ENCODE results near the gene SNPH. TPM values are rescaled to one million over a fixed set of nuclear protein-coding genes. Genes with fewer than 3 reads are reported as not detected.
"Not testable (repeated sequence)": the region's sequence is repeated elsewhere in the genome, so short reads cannot be mapped to it uniquely, and the experiment has no call there.

SNPH gene, protein sequence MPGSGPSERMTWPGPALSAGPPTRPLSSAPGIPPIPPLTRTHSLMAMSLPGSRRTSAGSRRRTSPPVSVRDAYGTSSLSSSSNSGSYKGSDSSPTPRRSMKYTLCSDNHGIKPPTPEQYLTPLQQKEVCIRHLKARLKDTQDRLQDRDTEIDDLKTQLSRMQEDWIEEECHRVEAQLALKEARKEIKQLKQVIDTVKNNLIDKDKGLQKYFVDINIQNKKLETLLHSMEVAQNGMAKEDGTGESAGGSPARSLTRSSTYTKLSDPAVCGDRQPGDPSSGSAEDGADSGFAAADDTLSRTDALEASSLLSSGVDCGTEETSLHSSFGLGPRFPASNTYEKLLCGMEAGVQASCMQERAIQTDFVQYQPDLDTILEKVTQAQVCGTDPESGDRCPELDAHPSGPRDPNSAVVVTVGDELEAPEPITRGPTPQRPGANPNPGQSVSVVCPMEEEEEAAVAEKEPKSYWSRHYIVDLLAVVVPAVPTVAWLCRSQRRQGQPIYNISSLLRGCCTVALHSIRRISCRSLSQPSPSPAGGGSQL
- polyA plus RNA-seq, result 2.3 TPM
- long read RNA-seq, donor 1, full-length matches to known transcripts, result 1 of 1 reads
- long read RNA-seq, donor 1, partial matches to known transcripts, result 0 of 1 reads
- long read RNA-seq, donor 1, other reads (novel, unspliced or antisense), result 0 of 1 reads
- long read RNA-seq, donor 2, full-length matches to known transcripts, result 2 of 453 reads
- long read RNA-seq, donor 2, partial matches to known transcripts, result 144 of 453 reads
- long read RNA-seq, donor 2, other reads (novel, unspliced or antisense), result 307 of 453 reads
- long read RNA-seq, donor 3, result 0 reads
- long read RNA-seq, donor 4, result 0 reads
- long read RNA-seq, donor 5, result 0 reads
- long read RNA-seq, donor 6, result 0 reads
- long read RNA-seq, donor 7, result 0 reads
- long read RNA-seq, donor 8, result 0 reads
- long read RNA-seq, donor 9, result 0 reads
- long read RNA-seq, donor 10, result 0 reads
- long read RNA-seq, donor 11, result 0 reads

DNA sequence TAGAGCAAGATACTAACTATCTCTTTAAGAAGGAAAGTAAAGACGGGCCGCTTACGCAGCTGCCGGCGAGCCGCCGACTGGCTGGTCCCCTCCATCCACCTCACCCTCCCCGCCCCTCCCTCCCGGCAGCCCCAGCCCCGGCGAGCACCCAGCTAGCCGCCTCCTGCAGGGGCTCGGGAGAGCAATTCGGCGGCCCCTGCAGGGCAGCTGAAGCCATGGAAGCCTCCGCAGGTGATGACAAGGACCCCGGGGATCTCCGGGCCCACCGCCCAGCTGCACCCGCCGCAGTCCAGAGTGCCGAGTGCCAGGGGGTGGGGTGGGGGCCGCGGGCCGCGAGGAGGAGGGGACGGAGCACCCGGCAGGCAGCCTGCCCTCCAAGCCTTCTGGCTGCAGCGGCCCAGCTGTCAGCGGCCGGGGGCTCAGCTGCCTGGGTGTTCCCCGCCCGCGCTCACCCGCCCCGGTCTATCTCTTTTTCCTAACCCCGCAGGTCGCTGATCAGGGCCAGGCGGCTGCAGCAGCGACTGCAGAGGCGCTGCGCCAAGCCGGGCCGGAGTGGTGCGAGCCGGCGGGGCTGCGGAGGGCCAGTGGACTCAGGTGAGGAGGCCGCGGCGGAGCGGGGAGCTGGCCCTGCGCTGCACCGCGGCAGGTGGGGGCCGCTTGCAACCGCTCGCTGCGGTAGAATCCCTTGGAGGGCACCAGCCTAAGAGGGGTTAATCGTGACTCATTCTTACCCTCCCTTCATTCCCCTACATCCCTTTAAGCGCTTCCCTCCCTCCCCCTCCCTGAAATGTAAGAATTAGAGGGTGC is at the start of gene SNPH:
Gene SNPH (plus strand): TSS at position 128 of the 807 bp plus-strand sequence. CDS start 29,946 bp downstream, outside the sequence.
- WGBS (ENCODE audit: insufficient coverage, low lambda C conversion rate), result no CpG with 5 or more reads among the region's 61 CpGs
- no peaks in the 10 kb centered on the region for H3K27me3 ChIP-seq (ENCODE audit: control insufficient read depth, insufficient read depth, low read length)

DNA sequence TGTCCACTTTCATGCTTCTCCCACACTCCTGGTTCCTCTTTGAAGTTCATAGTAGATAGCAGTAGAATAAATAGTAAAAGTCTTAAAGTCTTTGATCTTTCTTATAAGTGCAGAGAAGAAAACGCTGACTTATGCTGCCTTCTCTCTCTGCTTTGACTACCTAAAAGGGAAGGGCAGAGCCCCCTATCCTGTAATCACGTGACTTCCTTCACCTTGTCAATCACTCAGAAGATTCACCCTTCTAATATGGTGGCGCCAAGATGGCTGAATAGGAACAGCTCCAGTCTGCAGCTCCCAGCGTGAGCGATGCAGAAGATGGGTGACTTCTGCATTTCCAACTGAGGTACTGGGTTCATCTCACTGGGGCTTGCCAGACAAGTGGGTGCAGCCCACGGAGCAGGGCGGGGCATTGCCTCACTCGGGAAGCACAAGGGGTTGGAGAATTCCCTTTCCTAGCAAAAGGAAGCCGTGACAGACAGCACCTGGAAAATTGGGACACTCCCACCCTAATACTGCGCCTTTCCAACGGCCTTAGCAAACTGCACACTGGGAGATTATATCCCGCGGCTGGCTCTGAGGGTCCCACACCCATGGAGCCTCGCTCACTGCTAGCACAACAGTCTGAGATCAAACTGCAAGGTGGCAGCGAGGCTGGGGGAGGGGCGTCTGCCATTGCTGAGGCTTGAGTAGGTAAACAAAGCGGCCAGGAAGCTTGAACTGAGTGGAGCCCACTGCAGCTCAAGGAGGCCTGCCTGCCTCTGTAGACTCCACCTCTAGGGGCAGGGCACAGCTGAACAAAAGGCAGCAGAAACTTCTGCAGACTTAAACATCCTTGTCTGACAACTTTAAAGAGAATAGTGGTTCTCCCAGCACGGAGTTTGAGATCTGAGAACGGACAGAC is 49.3 kb upstream of the SNPH start:
- H3K27ac ChIP-seq (ENCODE audit: low read length); H3K4me3 ChIP-seq (ENCODE audit: low read length); H3K9me3 ChIP-seq (ENCODE audit: control insufficient read depth, low read depth, low read length); DNase-seq; H3K27me3 ChIP-seq (ENCODE audit: control insufficient read depth, insufficient read depth, low read length); H3K36me3 ChIP-seq (ENCODE audit: control insufficient read depth, insufficient read depth, low read length); H3K4me1 ChIP-seq (ENCODE audit: control insufficient read depth, insufficient read depth, low read length): not testable (repeated sequence)
- WGBS (ENCODE audit: insufficient coverage, low lambda C conversion rate), result no CpG with 5 or more reads among the region's 19 CpGs

More for the DNA sequence above, at the start of gene SNPH:
- H3K36me3 ChIP-seq (ENCODE audit: control insufficient read depth, insufficient read depth, low read length), result no peaks in the 10 kb centered on the region
- no peaks in the 10 kb centered on the region for H3K9me3 ChIP-seq (ENCODE audit: control insufficient read depth, low read depth, low read length)
- peak within 1 kb of the TSS; percentile 45 for H3K4me3 ChIP-seq (ENCODE audit: low read length)
- no peak within 1 kb of the TSS for H3K27ac ChIP-seq (ENCODE audit: low read length)
- DNase-seq, result peak; percentile 35 to 66
- no peaks in the 10 kb centered on the region for H3K4me1 ChIP-seq (ENCODE audit: control insufficient read depth, insufficient read depth, low read length)

DNA sequence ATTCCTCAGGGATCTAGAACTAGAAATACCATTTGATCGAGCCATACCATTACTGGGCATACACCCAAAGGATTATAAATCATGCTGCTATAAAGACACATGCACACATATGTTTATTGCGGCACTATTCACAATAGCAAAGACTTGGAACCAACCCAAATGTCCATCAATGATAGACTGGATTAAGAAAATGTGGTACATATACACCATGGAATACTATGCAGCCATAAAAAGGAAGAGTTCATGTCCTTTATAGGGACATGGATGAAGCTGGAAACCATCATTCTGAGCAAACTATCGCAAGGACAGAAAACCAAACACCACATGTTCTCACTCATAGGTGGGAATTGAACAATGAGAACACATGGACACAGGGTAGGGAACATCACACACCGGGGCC is 43.3 kb upstream of the SNPH start:
- DNase-seq; H3K4me3 ChIP-seq (ENCODE audit: low read length); H3K36me3 ChIP-seq (ENCODE audit: control insufficient read depth, insufficient read depth, low read length); H3K9me3 ChIP-seq (ENCODE audit: control insufficient read depth, low read depth, low read length); H3K4me1 ChIP-seq (ENCODE audit: control insufficient read depth, insufficient read depth, low read length); H3K27ac ChIP-seq (ENCODE audit: low read length): not testable (repeated sequence)
- peaks cover 18% of the 10 kb centered on the region for H3K27me3 ChIP-seq (ENCODE audit: control insufficient read depth, insufficient read depth, low read length)
- no CpG with 5 or more reads among the region's 4 CpGs for WGBS (ENCODE audit: insufficient coverage, low lambda C conversion rate)

DNA sequence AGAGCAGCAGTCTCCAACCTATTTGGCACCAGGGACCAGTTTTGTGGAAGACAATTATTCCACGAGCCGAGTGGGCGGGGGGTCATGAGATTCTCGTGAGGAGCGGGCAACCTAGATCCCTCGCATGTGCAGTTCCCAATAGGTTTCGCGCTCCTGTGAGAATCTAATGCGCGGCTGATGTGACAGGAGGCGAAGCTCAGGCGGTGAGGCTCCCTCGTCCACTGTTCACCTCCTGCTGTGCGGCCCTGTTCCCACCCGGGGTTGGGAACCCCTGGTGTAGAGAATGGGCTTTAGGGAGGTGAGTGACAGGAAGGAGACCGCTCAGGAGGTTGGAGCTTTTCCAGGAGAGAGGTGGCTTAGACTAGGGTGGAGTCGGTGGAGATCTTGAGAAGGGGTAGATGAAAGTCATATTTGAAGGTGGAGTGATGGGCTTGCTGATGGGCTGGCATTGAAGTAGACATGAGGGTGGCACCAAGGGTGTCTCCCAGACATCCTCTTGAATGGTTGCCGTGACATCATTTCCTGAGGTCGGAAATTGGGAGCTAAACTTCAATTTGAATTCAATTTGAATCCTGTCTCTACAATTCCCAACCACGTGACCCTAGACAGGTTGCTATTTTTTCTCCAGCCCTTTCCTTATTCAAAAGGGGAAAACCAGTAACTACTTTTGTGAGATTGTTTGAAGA is 41.7 kb upstream of the SNPH start:
- H3K4me3 ChIP-seq (ENCODE audit: low read length), result no peak overlapping the region
- DNase-seq, result no peak
- H3K36me3 ChIP-seq (ENCODE audit: control insufficient read depth, insufficient read depth, low read length), result no peaks in the 10 kb centered on the region
- no peaks in the 10 kb centered on the region for H3K9me3 ChIP-seq (ENCODE audit: control insufficient read depth, low read depth, low read length)
- no peak overlapping the region for H3K27ac ChIP-seq (ENCODE audit: low read length)
- H3K4me1 ChIP-seq (ENCODE audit: control insufficient read depth, insufficient read depth, low read length), result peaks cover 10% of the 10 kb centered on the region
- WGBS (ENCODE audit: insufficient coverage, low lambda C conversion rate), result 80% methylated on average over 1 of the region's 20 CpGs
- H3K27me3 ChIP-seq (ENCODE audit: control insufficient read depth, insufficient read depth, low read length), result peaks cover 26% of the 10 kb centered on the region

DNA sequence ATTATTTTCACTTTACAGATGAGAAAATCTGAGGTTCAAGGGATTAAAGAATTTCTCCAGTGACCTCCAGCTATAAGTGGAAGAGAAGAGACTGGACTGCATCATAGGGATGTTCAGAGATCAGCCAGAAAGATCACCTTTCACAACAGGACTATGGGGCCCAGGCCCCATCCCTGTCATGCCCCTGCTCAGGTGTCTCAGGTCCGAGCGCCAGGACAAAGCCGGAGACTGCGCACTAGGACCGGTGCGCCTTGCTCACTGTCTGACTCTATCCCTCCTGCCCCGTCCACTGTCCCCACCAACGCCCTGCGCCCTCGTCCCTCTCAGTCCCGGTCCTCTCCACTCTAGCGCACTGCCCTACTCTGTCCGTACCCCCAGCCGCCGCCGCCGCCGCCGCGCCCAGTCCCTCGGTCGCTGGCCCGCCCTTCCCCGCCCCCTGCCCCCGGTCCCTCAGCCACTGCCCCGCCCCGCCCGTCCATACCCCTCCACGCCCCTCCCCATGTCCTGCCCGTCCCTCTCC is 40.8 kb upstream of the SNPH start:
- peak overlapping the region; percentile 19 for H3K4me3 ChIP-seq (ENCODE audit: low read length)

DNA sequence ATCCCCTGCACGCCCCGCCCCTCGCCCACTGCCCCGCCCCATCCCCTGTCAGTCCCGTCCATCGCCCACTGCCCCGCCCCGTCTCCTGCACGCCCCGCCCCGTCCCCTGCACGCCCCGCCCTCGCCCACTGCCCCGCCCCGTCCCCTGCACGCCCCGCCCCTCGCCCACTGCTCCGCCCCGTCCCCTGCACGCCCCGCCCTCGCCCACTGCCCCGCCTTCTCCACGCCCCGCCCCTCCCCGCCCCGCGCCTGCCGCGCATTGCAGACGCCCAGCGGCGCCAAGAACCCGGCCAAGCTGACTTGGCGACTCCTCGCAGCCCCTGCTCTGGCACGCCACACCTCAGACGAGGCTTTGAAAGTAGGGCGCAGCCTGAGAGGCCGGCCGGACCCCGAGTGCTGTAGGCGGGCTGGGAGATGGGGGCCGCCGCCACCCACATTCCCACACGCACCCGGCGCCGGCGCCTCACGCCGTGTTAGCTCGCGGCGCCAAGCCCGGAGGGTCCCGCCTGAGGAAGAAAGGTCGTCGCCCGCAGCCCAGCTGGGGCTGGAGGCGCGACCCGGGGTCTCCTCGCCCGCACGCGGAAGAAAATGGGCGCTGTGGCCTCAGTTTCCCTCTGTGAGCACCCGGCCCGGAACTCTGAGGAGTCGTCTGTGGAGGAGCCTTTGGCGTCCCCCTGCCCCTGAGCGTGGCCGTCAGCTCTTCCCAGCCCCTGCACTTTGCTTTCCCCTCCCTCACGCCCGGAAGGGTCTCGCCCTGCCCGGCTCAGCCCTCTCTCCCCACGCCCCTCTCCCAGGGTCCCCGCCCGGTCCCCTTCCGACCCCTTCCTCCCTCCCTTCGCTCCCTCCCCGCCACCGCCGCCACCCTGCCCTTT is 40.1 kb upstream of the SNPH start, which contains the start of gene RAD21L1:
Gene RAD21L1 (plus strand): TSS at position 262 of the 872 bp plus-strand sequence. CDS start 2,410 bp downstream, outside the sequence.
- DNase-seq, result peak; percentile 60 to 68

More for the DNA sequence above, 40.8 kb upstream of the SNPH start:
- no CpG with 5 or more reads among the region's 30 CpGs for WGBS (ENCODE audit: insufficient coverage, low lambda C conversion rate)
- DNase-seq, result peak; percentile 33 to 60
- H3K27me3 ChIP-seq (ENCODE audit: control insufficient read depth, insufficient read depth, low read length), result peaks cover 28% of the 10 kb centered on the region
- H3K27ac ChIP-seq (ENCODE audit: low read length), result no peak overlapping the region
- H3K36me3 ChIP-seq (ENCODE audit: control insufficient read depth, insufficient read depth, low read length), result no peaks in the 10 kb centered on the region
- H3K4me1 ChIP-seq (ENCODE audit: control insufficient read depth, insufficient read depth, low read length), result peaks cover 10% of the 10 kb centered on the region
- no peaks in the 10 kb centered on the region for H3K9me3 ChIP-seq (ENCODE audit: control insufficient read depth, low read depth, low read length)

DNA sequence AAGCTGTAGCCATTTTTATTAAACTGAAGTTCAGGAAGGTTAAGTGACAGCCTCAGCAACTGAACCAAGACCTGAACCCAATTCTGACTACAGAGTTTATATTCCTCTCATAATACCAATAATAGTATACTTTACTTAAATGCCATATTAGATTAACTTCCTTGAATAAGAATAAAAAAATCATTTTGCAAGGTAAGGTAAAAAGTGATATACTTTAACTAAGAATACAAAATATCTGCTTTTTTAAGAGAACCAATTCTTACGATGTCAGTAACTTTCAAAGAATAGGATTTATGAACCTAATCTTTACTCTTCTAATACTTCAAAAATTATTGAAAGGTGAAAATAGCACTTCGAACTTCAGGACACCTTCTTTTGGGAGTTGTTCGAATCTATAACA is 36.6 kb upstream of the SNPH start:
- Histone ChIP-seq H3K9me3 (ENCODE audit: control insufficient read depth, low read depth, low read length) (no peaks in the 10 kb centered on the region), H3K27ac (ENCODE audit: low read length) (no peak overlapping the region), H3K27me3 (ENCODE audit: control insufficient read depth, insufficient read depth, low read length) (peaks cover 42% of the 10 kb centered on the region), H3K4me3 (ENCODE audit: low read length) (no peak overlapping the region), H3K36me3 (ENCODE audit: control insufficient read depth, insufficient read depth, low read length) (no peaks in the 10 kb centered on the region), H3K4me1 (ENCODE audit: control insufficient read depth, insufficient read depth, low read length) (peaks cover 10% of the 10 kb centered on the region)
- 79% methylated on average over 3 of the region's 3 CpGs for WGBS (ENCODE audit: insufficient coverage, low lambda C conversion rate)
- DNase-seq, result no peak

More for the DNA sequence above, 40.1 kb upstream of the SNPH start, which contains the start of gene RAD21L1:
- peak within 1 kb of the TSS; percentile 43 for H3K4me3 ChIP-seq (ENCODE audit: low read length)
- H3K4me1 ChIP-seq (ENCODE audit: control insufficient read depth, insufficient read depth, low read length), result peaks cover 10% of the 10 kb centered on the region
- no peaks in the 10 kb centered on the region for H3K36me3 ChIP-seq (ENCODE audit: control insufficient read depth, insufficient read depth, low read length)
- WGBS (ENCODE audit: insufficient coverage, low lambda C conversion rate), result no CpG with 5 or more reads among the region's 88 CpGs
- H3K27me3 ChIP-seq (ENCODE audit: control insufficient read depth, insufficient read depth, low read length), result peaks cover 31% of the 10 kb centered on the region
- H3K27ac ChIP-seq (ENCODE audit: low read length), result no peak within 1 kb of the TSS
- H3K9me3 ChIP-seq (ENCODE audit: control insufficient read depth, low read depth, low read length), result no peaks in the 10 kb centered on the region
